Ovary (tissue), 9 donors: Measurements from ENCODE around the gene E2F2. TPM values are rescaled to one million over a fixed set of nuclear protein-coding genes. Genes with fewer than 3 reads are reported as not detected.

Source experiments
- DNase-seq, 5 donors: peaks; one replicate each; pipeline ENCODE4 v3.0.0-alpha.2; 2019 to 2020
- H3K27ac ChIP-seq, 2 donors: fragments of 200-600 bp; one replicate each; pipeline versions ENCODE4 v1.5.1 to v1.8.0; 2019 to 2022
- H3K27me3 ChIP-seq: fragments of 200-600 bp; one replicate; pipeline ENCODE4 v1.8.0; 2022
- H3K36me3 ChIP-seq: fragments of 200-600 bp; sonication (generic); one replicate; pipeline ENCODE4 v1.5.1; 2019
- H3K4me1 ChIP-seq: one replicate; pipeline ENCODE4 v1.8.1; 2013; ENCODE audit warnings: mild to moderate bottlenecking, moderate library complexity; ENCODE audit not compliant: insufficient read depth
- H3K4me3 ChIP-seq: fragments of 200-600 bp; sonication (generic); one replicate; pipeline ENCODE4 v1.5.1; 2017
- H3K9me3 ChIP-seq, 2 donors: fragments of 200-600 bp in 1 of 2; sonication (generic) in 1 of 2; one replicate each; pipeline versions ENCODE4 v1.5.1 to v1.8.1; 2013 to 2019; ENCODE audit warnings: mild to moderate bottlenecking in 1 of 2, moderate library complexity in 1 of 2
- EP300 ChIP-seq: sonication (generic); formaldehyde crosslinking; IDR thresholded peaks from one replicate; pipeline ENCODE4 v1.6.1; 2017; ENCODE audit warnings: antibody characterized with exemption
- POLR2A ChIP-seq: fragments of 450-650 bp; IDR thresholded peaks from one replicate; pipeline ENCODE4 v1.6.1; 2017; ENCODE audit warnings: antibody characterized with exemption, mild to moderate bottlenecking, moderate library complexity
- WGBS, 3 donors: extraction: QIAGEN DNeasy Blood & Tissue Kit in 1 of 3; methylation state at CpG; one replicate each; pipeline versions ENCODE4 v1.1.5 to v1.1.7; 2013 to 2017; 5-methylcytosine and 5-hydroxymethylcytosine counted together
- intact Hi-C, 4 donors: fragments of 100-400 bp; cut with DNase I; formaldehyde crosslinking; loops; one replicate each; pipeline versions ENCODE4 v1.11.0 to v1.15.1; 2022 to 2023
- polyA plus RNA-seq, 2 donors: library from polyadenylated mRNA; stranded (reverse); fragments of 200-250 nt in 1 of 2; fragments of 350-450 nt in 1 of 2; fragmentation: Illumina TruSeq in 1 of 2; extraction: RNeasy Lipid Tissue Mini Kit (QIAGEN cat#74804) in 1 of 2; gene quantifications; one replicate each; pipeline ENCODE4 v1.2.3, GENCODE V29; 2013 to 2014
- total RNA-seq, 7 donors: library from RNA; depleted of rRNA in 2 of 7; stranded (reverse); fragments of >200 nt in 2 of 7; fragmentation: NEBNext Ultra II Directional in 3 of 7; extraction: Animal tissue kit (Norgen Biotek cat#: 25700) in 3 of 7; gene quantifications; one replicate each; pipeline versions ENCODE4 v1.1.0 to v1.2.4, GENCODE V29; 2016 to 2023
- TF ChIP-seq, protein P1 (sequence below), 3 donors: fragments of 450-650 bp in 2 of 3; fragments of 200-600 bp in 1 of 3; IDR thresholded peaks; one replicate each; pipeline versions ENCODE4 v1.5.1 to v1.8.0; 2016 to 2022; ENCODE audit warnings: antibody characterized with exemption in 3 of 3, mild to moderate bottlenecking in 1 of 3
- donor health status: DM: no; HTN: no; CAD: no; lungs with moderate emphysema.
- donor health status: DM: no; HTN: no; CAD: no.
- donor health status: Bipolar disorder and iron deficiency.
- donor health status: DM: yes; HTN: yes; CAD: no.
- donor health status: DM: no; HTN: no; CAD: no.
- donor health status: DM: yes; HTN: yes; CAD: no.

The E2F2 gene
- total and polyA plus RNA-seq, 9 donors, result under 0.01 to 1.1 (median 0.15) TPM; not detected in 2

GRCh38 chr1:23522244-23522982, 8.6 kb downstream of the E2F2 start:
- no peaks in the 10 kb centered on the region for H3K9me3 ChIP-seq
- 88 to 94% (median 93%) methylated on average over 7 of the region's 7 CpGs for WGBS, 3 donors
- intact Hi-C loops, result no loop called here
- TF ChIP-seq, protein P1, sequence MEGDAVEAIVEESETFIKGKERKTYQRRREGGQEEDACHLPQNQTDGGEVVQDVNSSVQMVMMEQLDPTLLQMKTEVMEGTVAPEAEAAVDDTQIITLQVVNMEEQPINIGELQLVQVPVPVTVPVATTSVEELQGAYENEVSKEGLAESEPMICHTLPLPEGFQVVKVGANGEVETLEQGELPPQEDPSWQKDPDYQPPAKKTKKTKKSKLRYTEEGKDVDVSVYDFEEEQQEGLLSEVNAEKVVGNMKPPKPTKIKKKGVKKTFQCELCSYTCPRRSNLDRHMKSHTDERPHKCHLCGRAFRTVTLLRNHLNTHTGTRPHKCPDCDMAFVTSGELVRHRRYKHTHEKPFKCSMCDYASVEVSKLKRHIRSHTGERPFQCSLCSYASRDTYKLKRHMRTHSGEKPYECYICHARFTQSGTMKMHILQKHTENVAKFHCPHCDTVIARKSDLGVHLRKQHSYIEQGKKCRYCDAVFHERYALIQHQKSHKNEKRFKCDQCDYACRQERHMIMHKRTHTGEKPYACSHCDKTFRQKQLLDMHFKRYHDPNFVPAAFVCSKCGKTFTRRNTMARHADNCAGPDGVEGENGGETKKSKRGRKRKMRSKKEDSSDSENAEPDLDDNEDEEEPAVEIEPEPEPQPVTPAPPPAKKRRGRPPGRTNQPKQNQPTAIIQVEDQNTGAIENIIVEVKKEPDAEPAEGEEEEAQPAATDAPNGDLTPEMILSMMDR (IDR thresholded peaks at IDR 0.05), result no peak
- TF ChIP-seq EP300 (no peak), POLR2A (no peak)
- no peak for DNase-seq
- no peak overlapping the region for H3K4me3 ChIP-seq
- no peaks in the 10 kb centered on the region for H3K4me1 ChIP-seq
- no peaks in the 10 kb centered on the region for H3K36me3 ChIP-seq
- H3K27ac ChIP-seq, result no peak overlapping the region
- H3K27me3 ChIP-seq, result no peaks in the 10 kb centered on the region

GRCh38 chr1:23521588-23521987, 9.4 kb downstream of the E2F2 start:
- TF ChIP-seq EP300, result no peak
- TF ChIP-seq, protein P1 (IDR thresholded peaks at IDR 0.05), result no peak
- no peak for TF ChIP-seq POLR2A
- Histone ChIP-seq H3K4me3 (no peak overlapping the region), H3K27me3 (no peaks in the 10 kb centered on the region), H3K36me3 (no peaks in the 10 kb centered on the region), H3K27ac (no peak overlapping the region), H3K9me3 (no peaks in the 10 kb centered on the region), H3K4me1 (no peaks in the 10 kb centered on the region)
- intact Hi-C loops, result no loop called here
- DNase-seq, result no peak
- 92 to 94% (median 93%) methylated on average over 16 of the region's 16 CpGs for WGBS, 3 donors

DNA sequence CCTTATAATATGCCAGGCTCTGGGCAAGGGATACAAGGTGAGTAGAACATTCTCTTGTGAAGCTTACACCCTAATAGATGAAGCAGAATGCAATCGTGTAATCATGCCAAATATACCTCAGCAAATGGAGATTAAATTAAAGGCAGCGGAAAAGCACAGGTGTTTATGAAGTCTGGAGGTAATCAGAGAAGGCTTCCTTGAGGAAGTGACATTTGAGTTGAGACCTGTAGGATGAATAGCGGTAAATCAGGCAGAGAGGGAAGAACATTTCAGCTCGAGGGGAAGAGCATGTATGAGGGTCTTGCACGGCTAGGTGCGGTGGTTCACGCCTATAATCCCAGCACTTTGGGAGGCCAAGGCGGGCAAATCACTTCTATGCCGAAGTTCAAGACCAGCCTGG, 13.5 kb downstream of the E2F2 start:
- DNase-seq, result no peak
- Histone ChIP-seq H3K27me3 (no peaks in the 10 kb centered on the region), H3K4me1 (no peaks in the 10 kb centered on the region), H3K27ac (no peak overlapping the region), H3K36me3 (no peaks in the 10 kb centered on the region), H3K9me3 (no peaks in the 10 kb centered on the region), H3K4me3 (no peak overlapping the region)
- TF ChIP-seq POLR2A, result no peak
- TF ChIP-seq, protein P1 (IDR thresholded peaks at IDR 0.05), result no peak
- intact Hi-C loops, result no loop called here
- WGBS, 3 donors, result 94 to 95% (median 95%) methylated on average over 9 of the region's 9 CpGs

- Histone ChIP-seq H3K36me3 (no peaks in the 10 kb centered on the region), H3K27me3 (no peaks in the 10 kb centered on the region), H3K4me1 (no peaks in the 10 kb centered on the region), H3K27ac (no peak overlapping the region), H3K4me3 (no peak overlapping the region), H3K9me3 (no peaks in the 10 kb centered on the region)
- WGBS, 3 donors, result 93 to 95% (median 95%) methylated on average over 4 of the region's 4 CpGs
- no peak for TF ChIP-seq POLR2A
- TF ChIP-seq, protein P1 (IDR thresholded peaks at IDR 0.05), result no peak
- no peak for TF ChIP-seq EP300
- intact Hi-C loops, result no loop called here
- DNase-seq, result no peak
Observed at GRCh38 chr1:23515905-23516304, 15.1 kb downstream of the E2F2 start.
